Thyroid gland (tissue), 4 donors: ENCODE results near the gene DOCK3.

Experiments used
- CTCF ChIP-seq, 6 experiments: fragments of 200-600 bp in 3 of 6; fragments of 450-650 bp in 3 of 6; sonication (generic) in 3 of 6; IDR thresholded peaks; one replicate each; pipeline ENCODE4 v1.5.1; 2016 to 2019; ENCODE audit warnings: antibody characterized with exemption in 6 of 6, mild to moderate bottlenecking in 2 of 6, inconsistent platforms in 1 of 6, moderate library complexity in 1 of 6
- POLR2A ChIP-seq, 2 donors: fragments of 450-650 bp; IDR thresholded peaks; one replicate each; pipeline ENCODE4 v1.6.1; 2017; ENCODE audit warnings: antibody characterized with exemption in 2 of 2, mild to moderate bottlenecking in 2 of 2, moderate library complexity in 1 of 2

- no peak for TF ChIP-seq CTCF (IDR thresholded peaks at IDR 0.05)
- no peak for TF ChIP-seq POLR2A (IDR thresholded peaks at IDR 0.05)
These were observed 41.4 kb upstream of the DOCK3 start for GRCh38 chr3:50633230-50633790.
